ENCODE results near the gene TRMT2A.

Gene TRMT2A

GRCh38 chr22:20080776-20081654 lies 36.0 kb downstream of the TRMT2A start (continued):
- TF ChIP-seq ZNF280D (tag by site-specific recombination; IDR thresholded peaks at IDR 0.05) (no peak), ZNF76 (tag by site-specific recombination; IDR thresholded peaks at IDR 0.05; ENCODE audit: borderline replicate concordance, low read depth) (peak; percentile 38; the same call in 1 of the 2 replicates), SCRT2 (tag by site-specific recombination; IDR thresholded peaks at IDR 0.05) (peak; percentile 99), SP3 (tag by site-specific recombination; IDR thresholded peaks at IDR 0.05) (0 out of 2 replicates have a peak, but pooled peaks have one; percentile 42), ZNF629 (tag by site-specific recombination; IDR thresholded peaks at IDR 0.05) (peak; percentile 95)

GRCh38 chr22:20080445-20080775 lies 36.6 kb downstream of the TRMT2A start:
- H3K4me1 ChIP-seq (ENCODE audit: control insufficient read depth, insufficient read depth, low read length), result no peaks in the 10 kb centered on the region; the same call in 1 of the 2 replicates
- H3K36me3 ChIP-seq (ENCODE audit: control insufficient read depth in 2 of 2, insufficient read depth in 1 of 2, low read length in 2 of 2), result peaks cover 0 to 40% of the 10 kb centered on the region in 2 experiments; a peak in 2 of 3 replicates
- H3K9me3 ChIP-seq (ENCODE audit: control insufficient read depth, insufficient read depth, low read depth, low read length), result no peaks in the 10 kb centered on the region
- ChIA-PET POLR2A (interaction anchor here (0.6 to 1.9 kb wide), 10 partner anchors 8 to 102 kb away, joined by 3 to 13 read pairs (median 3); partner anchors contain the start of genes RANBP1, TANGO2 and TRMT2A), CTCF (no interaction called here)
- H3K4me3 ChIP-seq (ENCODE audit: low read depth, low read length), result peak overlapping the region; percentile 92
- H3K27ac ChIP-seq (ENCODE audit: extremely low read depth, low read depth, low read length), result peak overlapping the region; percentile 94
- 0 out of 2 replicates have a peak, but pooled peaks have one; percentile 19 for TF ChIP-seq PRDM4 (tag by site-specific recombination; IDR thresholded peaks at IDR 0.05)
- no peak for TF ChIP-seq ZNF792 (tag by site-specific recombination; IDR thresholded peaks at IDR 0.05)
- TF ChIP-seq ZNF202 (tag by site-specific recombination; IDR thresholded peaks at IDR 0.05; ENCODE audit: borderline replicate concordance), result no peak
- no peak for TF ChIP-seq ZNF398 (tag by site-specific recombination; IDR thresholded peaks at IDR 0.05)
- TF ChIP-seq PRDM1 (tag by site-specific recombination; IDR thresholded peaks at IDR 0.05), result no peak
- TF ChIP-seq ZNF677 (tag by site-specific recombination; IDR thresholded peaks at IDR 0.05), result no peak
- no peak for TF ChIP-seq ZBTB26 (tag by site-specific recombination; optimal IDR thresholded peaks at IDR 0.05)
- 0 out of 2 replicates have a peak, but pooled peaks have one; percentile 5 for TF ChIP-seq ZSCAN4 (tag by site-specific recombination; IDR thresholded peaks at IDR 0.05)
- no peak for TF ChIP-seq IKZF3 (tag by site-specific recombination; IDR thresholded peaks at IDR 0.05)
- TF ChIP-seq ZNF529 (tag by site-specific recombination; IDR thresholded peaks at IDR 0.05; ENCODE audit: insufficient replicate concordance), result no peak
- TF ChIP-seq YY1 (tag by site-specific recombination; IDR thresholded peaks at IDR 0.05), result 0 out of 2 replicates have a peak, but pooled peaks have one; percentile 46
- TF ChIP-seq ZNF223 (tag by site-specific recombination; IDR thresholded peaks at IDR 0.05), result no peak
- TF ChIP-seq ZNF2 (tag by site-specific recombination; IDR thresholded peaks at IDR 0.05), result no peak
- no peak for TF ChIP-seq ZNF488 (tag by site-specific recombination; IDR thresholded peaks at IDR 0.05)
- no peak for TF ChIP-seq ZSCAN5A (tag by site-specific recombination; IDR thresholded peaks at IDR 0.05)
- no peak for TF ChIP-seq ZNF169 (tag by site-specific recombination; IDR thresholded peaks at IDR 0.05)
- no peak for TF ChIP-seq ZNF426 (tag by site-specific recombination; IDR thresholded peaks at IDR 0.05)
- TF ChIP-seq ZNF174 (tag by site-specific recombination; IDR thresholded peaks at IDR 0.05), result no peak

All from HEK293 (cell line).